GM12878 (cell line): ENCODE results near the gene WASF2. TPM values are rescaled to one million over a fixed set of nuclear protein-coding genes. Genes with fewer than 3 reads are reported as not detected.

Experiments
- ATAC-seq: fragments of 200-7000 bp; cut with Tn5 transposase; 3 replicates; pipeline ENCODE4 v1.9.1; 2020; ENCODE audit warnings: mild to moderate bottlenecking, moderate library complexity
- BruUV-seq: library from RNA; stranded (reverse); fragments of 400-500 nt; replicated peaks from 2 replicates; lab custom pipeline; 2021; lab: Mats Ljungman, UMichigan
- CTCF ChIA-PET: fragments of 300-600 bp; sonication (Branson Sonifier 250); formaldehyde crosslinking; extraction: SDS; loops from one replicate; lab custom pipeline; 2021; ENCODE audit warnings: inconsistent platforms; lab: Yijun Ruan, JAX
- POLR2A ChIA-PET: fragments of 350-600 bp; formaldehyde crosslinking; extraction: SDS; loops from one replicate; lab custom pipeline; 2021; ENCODE audit warnings: inconsistent platforms; lab: Charles Lee
- RAD21 ChIA-PET: fragments of 300-600 bp; sonication (Branson Sonifier 250); formaldehyde crosslinking; loops from one replicate; lab custom pipeline; 2023; ENCODE audit warnings: antibody characterized with exemption; ENCODE audit not compliant: unreplicated experiment; lab: Charles Lee
- SMC1A ChIA-PET: fragments of 300-600 bp; sonication (Branson Sonifier 250); formaldehyde crosslinking; loops from one replicate; lab custom pipeline; 2023; ENCODE audit not compliant: unreplicated experiment, uncharacterized antibody; lab: Charles Lee
- DNase-seq: peaks from one replicate; pipeline ENCODE4 v3.0.0-alpha.2; 2011; ENCODE audit warnings: low read depth, low spot score
- FAIRE-seq: peaks from 3 replicates; lab custom pipeline; 2011; peaks lifted over from hg19 to GRCh38; lab: Jason Lieb, UNC
- H2AFZ ChIP-seq: 2 replicates; pipeline ENCODE4 v1.6.0; 2011; ENCODE audit warnings: low read depth, low read length, control low read depth; ENCODE audit not compliant: control insufficient read depth
- H3K27ac ChIP-seq: 2 replicates; pipeline ENCODE4 v1.5.1; 2011; ENCODE audit warnings: control low read depth; ENCODE audit not compliant: control insufficient read depth, insufficient read depth
- H3K27me3 ChIP-seq, 2 experiments: replicated peaks in 1 of 2; 2 replicates each; pipeline versions ENCODE4 v1.6.0 to v1.6.1; 2011; ENCODE audit warnings: low read length in 1 of 2; ENCODE audit not compliant: control insufficient read depth in 2 of 2, insufficient read depth in 2 of 2
- H3K36me3 ChIP-seq, 2 experiments: 2 replicates each; pipeline ENCODE4 v1.5.1; 2011; ENCODE audit warnings: low read length in 1 of 2; ENCODE audit not compliant: control insufficient read depth in 2 of 2, insufficient read depth in 2 of 2
- H3K4me1 ChIP-seq: 2 replicates; pipeline ENCODE4 v1.6.1; 2011; ENCODE audit warnings: mild to moderate bottlenecking, low read length, moderate library complexity, mixed read lengths; ENCODE audit not compliant: control insufficient read depth, insufficient read depth
- H3K4me2 ChIP-seq: 2 replicates; pipeline ENCODE4 v1.6.0; 2011; ENCODE audit warnings: control low read depth; ENCODE audit not compliant: control insufficient read depth, insufficient read depth
- H3K4me3 ChIP-seq: fragments of 200-600 bp; sonication (generic); 2 replicates; pipeline ENCODE4 v1.5.1; 2016
- H3K79me2 ChIP-seq: 2 replicates; pipeline ENCODE4 v1.6.0; 2011; ENCODE audit warnings: low read length; ENCODE audit not compliant: control insufficient read depth, insufficient read depth
- H3K9ac ChIP-seq: 2 replicates; pipeline ENCODE4 v1.8.0; 2011; ENCODE audit warnings: low read length, control low read depth, mixed read lengths; ENCODE audit not compliant: control insufficient read depth, insufficient read depth
- H3K9me3 ChIP-seq: replicated peaks from 3 replicates; pipeline ENCODE4 v1.5.1; 2011; ENCODE audit warnings: mild to moderate bottlenecking, low read length; ENCODE audit not compliant: control insufficient read depth, insufficient read depth
- H4K20me1 ChIP-seq: 2 replicates; pipeline ENCODE4 v1.6.0; 2011; ENCODE audit not compliant: control insufficient read depth, insufficient read depth
- BMI1 ChIP-seq: fragments of 450-650 bp; IDR thresholded peaks from 2 replicates; pipeline ENCODE4 v1.6.1; 2016; ENCODE audit warnings: mild to moderate bottlenecking, moderate library complexity, borderline replicate concordance
- CBFB ChIP-seq: IDR thresholded peaks from 2 replicates; pipeline ENCODE4 v1.6.1; 2016; ENCODE audit warnings: antibody characterized with exemption, low read depth
- CHD4 ChIP-seq: fragments of 200-600 bp; sonication (generic); IDR thresholded peaks from 2 replicates; pipeline ENCODE4 v1.6.1; 2016; ENCODE audit warnings: mild to moderate bottlenecking
- JUND ChIP-seq: IDR thresholded peaks from 2 replicates; pipeline ENCODE4 v1.6.1; 2012; ENCODE audit warnings: low read depth, mild to moderate bottlenecking, low read length, improper control_type of control experiment, moderate library complexity
- PAX5 ChIP-seq: IDR thresholded peaks from 2 replicates; pipeline ENCODE4 v1.6.1; 2011; ENCODE audit warnings: low read depth, low read length, borderline replicate concordance
- ZNF217 ChIP-seq: fragments of 450-650 bp; IDR thresholded peaks from 2 replicates; pipeline ENCODE4 v1.6.1; 2017; ENCODE audit warnings: antibody characterized with exemption, mild to moderate bottlenecking
- WGBS: methylation state at CpG from one replicate; pipeline ENCODE4 v1.1.6; 2016; ENCODE audit warnings: low lambda C conversion rate; ENCODE audit not compliant: insufficient replicate concordance, insufficient coverage; ENCODE audit errors: missing lambda C conversion rate; 5-methylcytosine and 5-hydroxymethylcytosine counted together
- in situ Hi-C: fragments of 300-500 bp; cut with MboI; formaldehyde crosslinking; loops from 9 replicates; pipeline ENCODE4 v1.14.3; 2018; ENCODE audit warnings: mixed read lengths
- intact Hi-C: fragments of 100-400 bp; cut with micrococcal nuclease; formaldehyde crosslinking; loops from one replicate; pipeline ENCODE4 v1.14.2; 2022; ENCODE audit not compliant: unreplicated experiment
- polyA plus RNA-seq, 11 experiments: library from polyadenylated mRNA; depleted of rRNA in 4 of 11; unstranded in 6 of 11; stranded (reverse) in 5 of 11; fragments of >200 nt; fragmentation: Nextera tagmentation in 4 of 11; fragmentation: Illumina TruSeq in 1 of 11; extraction: Ambion mirVana in 4 of 11; extraction: Trizol in 1 of 11; gene quantifications; 1 replicate in 1 of 11; 2 replicates in 10 of 11; pipeline versions ENCODE4 v1.2.1 to v1.2.3, GENCODE V29; 2011 to 2016; ENCODE audit warnings: inconsistent platforms in 2 of 11, missing spikeins in 2 of 11, low read depth in 1 of 11
- total RNA-seq, 4 experiments: library from RNA; depleted of rRNA in 3 of 4; stranded (reverse); fragments of >200 nt in 3 of 4; fragmentation: Illumina TruSeq in 1 of 4; extraction: Trizol in 1 of 4; gene quantifications; 2 replicates each; pipeline versions ENCODE4 v1.2.1 to v1.2.3, GENCODE V29; 2013 to 2021
- TF ChIP-seq, protein P1 (sequence below): fragments of 450-650 bp; IDR thresholded peaks from 2 replicates; pipeline ENCODE4 v1.6.1; 2017; ENCODE audit warnings: mild to moderate bottlenecking, moderate library complexity
- TF ChIP-seq, protein P2 (sequence below): IDR thresholded peaks from 2 replicates; pipeline ENCODE4 v1.6.1; 2012; ENCODE audit warnings: mild to moderate bottlenecking, low read depth, low read length

The WASF2 gene
- total and polyA plus RNA-seq, 10 of the 15 experiments (the other 5 are each of a cell fraction or from before 2014, with no cell fraction given), result 7.0 to 111 (median 37.1) TPM

DNA sequence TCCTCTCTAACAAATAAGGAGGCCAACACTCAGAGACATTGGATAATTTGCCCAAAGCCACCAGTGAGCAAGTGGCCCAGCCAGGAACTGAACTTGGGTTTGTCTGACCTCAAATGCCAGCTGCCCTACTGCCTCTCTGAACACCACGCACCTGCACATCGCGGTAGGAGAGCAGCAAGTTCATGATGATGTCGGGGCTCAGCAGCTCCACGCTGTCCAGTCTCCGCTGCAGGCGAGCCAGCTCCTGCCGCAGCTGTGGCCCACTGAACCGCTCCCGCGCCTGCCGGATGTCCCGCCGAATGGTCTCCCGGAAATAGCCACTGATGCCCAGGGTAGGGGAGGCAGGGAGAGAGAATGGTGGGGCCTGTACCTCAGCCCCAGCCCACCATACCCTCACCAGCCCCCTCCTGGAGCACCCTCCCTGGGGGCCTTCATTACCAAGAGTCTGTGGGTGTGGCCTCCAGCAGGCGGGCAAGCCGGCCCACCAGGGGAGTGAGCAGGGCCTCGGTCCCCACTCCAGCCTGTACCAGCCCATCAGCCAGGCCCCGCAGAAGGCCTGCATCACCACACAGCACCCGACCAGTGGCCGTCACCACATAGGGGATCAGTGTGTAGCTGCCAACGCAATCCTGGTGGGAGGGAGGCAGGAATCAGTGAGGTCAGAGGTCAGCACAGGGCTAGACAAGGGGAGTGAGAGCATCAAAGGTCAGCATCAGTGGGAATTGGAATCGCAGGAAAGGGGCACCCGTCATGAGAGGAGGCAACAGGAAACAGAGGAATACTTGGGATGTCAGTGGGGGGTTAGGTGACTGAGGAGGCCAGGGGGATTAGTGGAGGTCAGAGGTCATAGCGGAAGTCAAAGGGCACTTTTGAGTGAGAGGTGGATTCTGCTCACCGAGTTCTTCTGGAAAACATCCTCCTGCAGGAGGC lies 125.9 kb downstream of the WASF2 start (continued):
- TF ChIP-seq, protein P1, sequence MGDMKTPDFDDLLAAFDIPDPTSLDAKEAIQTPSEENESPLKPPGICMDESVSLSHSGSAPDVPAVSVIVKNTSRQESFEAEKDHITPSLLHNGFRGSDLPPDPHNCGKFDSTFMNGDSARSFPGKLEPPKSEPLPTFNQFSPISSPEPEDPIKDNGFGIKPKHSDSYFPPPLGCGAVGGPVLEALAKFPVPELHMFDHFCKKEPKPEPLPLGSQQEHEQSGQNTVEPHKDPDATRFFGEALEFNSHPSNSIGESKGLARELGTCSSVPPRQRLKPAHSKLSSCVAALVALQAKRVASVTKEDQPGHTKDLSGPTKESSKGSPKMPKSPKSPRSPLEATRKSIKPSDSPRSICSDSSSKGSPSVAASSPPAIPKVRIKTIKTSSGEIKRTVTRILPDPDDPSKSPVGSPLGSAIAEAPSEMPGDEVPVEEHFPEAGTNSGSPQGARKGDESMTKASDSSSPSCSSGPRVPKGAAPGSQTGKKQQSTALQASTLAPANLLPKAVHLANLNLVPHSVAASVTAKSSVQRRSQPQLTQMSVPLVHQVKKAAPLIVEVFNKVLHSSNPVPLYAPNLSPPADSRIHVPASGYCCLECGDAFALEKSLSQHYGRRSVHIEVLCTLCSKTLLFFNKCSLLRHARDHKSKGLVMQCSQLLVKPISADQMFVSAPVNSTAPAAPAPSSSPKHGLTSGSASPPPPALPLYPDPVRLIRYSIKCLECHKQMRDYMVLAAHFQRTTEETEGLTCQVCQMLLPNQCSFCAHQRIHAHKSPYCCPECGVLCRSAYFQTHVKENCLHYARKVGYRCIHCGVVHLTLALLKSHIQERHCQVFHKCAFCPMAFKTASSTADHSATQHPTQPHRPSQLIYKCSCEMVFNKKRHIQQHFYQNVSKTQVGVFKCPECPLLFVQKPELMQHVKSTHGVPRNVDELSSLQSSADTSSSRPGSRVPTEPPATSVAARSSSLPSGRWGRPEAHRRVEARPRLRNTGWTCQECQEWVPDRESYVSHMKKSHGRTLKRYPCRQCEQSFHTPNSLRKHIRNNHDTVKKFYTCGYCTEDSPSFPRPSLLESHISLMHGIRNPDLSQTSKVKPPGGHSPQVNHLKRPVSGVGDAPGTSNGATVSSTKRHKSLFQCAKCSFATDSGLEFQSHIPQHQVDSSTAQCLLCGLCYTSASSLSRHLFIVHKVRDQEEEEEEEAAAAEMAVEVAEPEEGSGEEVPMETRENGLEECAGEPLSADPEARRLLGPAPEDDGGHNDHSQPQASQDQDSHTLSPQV, result no peak

DNA sequence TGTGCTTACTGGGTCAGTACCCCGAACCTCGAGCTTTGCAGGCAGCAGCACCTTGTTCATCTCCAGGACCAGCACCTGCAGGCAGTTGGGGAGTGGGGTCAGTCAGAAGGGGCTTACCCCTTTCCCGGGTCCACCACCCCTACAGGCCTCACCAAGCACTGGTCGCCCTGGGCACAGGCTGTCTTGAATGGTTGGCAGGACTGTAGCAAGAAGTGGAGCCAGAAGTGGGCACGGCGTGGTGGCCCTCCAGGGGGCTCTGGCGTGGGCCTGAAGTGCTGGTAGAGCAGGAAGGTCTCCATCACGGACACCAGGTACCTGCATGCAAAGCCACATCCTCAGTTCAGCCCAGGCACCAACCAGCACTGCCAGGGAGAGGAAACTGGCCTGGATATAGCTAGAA lies 128.4 kb downstream of the WASF2 start:
- Histone ChIP-seq H3K4me1 (peaks cover 18% of the 10 kb centered on the region), H3K9me3 (no peaks in the 10 kb centered on the region), H2AFZ (no peak overlapping the region), H3K27me3 (no peaks in the 10 kb centered on the region; a peak in 1 of 4 replicates), H3K79me2 (no peaks in the 10 kb centered on the region), H3K4me3 (no peak overlapping the region), H3K27ac (no peak overlapping the region), H4K20me1 (no peaks in the 10 kb centered on the region), H3K9ac (no peak overlapping the region), H3K36me3 (no peaks in the 10 kb centered on the region), H3K4me2 (no peak overlapping the region)
- ChIA-PET POLR2A (interaction anchor here (1.1 kb wide), 1 partner anchor 244 kb away, joined by 3 read pairs; no protein-coding TSS in a partner anchor), CTCF (interaction anchor here (1.8 to 2.4 kb wide), 2 partner anchors 9 to 30 kb away, joined by 5 to 9 read pairs; partner anchors contain the start of gene GPR3), SMC1A (interaction anchor here (1.3 kb wide), 1 partner anchor 26 kb away, joined by 4 read pairs; no protein-coding TSS in a partner anchor), RAD21 (interaction anchor here (0.6 kb wide), 1 partner anchor 23 kb away, joined by 4 read pairs; no protein-coding TSS in a partner anchor)
- FAIRE-seq (no peak), ATAC-seq (no peak), DNase-seq (no peak)
- intact Hi-C loops, result no loop called here
- in situ Hi-C loops, result no loop called here
- WGBS, result 76% methylated on average over 8 of the region's 8 CpGs
- BruUV-seq, result no TSS peak
- TF ChIP-seq BMI1 (no peak), ZNF217 (no peak), JUND (no peak), CBFB (no peak), CHD4 (no peak), PAX5 (no peak)
- TF ChIP-seq, protein P2, sequence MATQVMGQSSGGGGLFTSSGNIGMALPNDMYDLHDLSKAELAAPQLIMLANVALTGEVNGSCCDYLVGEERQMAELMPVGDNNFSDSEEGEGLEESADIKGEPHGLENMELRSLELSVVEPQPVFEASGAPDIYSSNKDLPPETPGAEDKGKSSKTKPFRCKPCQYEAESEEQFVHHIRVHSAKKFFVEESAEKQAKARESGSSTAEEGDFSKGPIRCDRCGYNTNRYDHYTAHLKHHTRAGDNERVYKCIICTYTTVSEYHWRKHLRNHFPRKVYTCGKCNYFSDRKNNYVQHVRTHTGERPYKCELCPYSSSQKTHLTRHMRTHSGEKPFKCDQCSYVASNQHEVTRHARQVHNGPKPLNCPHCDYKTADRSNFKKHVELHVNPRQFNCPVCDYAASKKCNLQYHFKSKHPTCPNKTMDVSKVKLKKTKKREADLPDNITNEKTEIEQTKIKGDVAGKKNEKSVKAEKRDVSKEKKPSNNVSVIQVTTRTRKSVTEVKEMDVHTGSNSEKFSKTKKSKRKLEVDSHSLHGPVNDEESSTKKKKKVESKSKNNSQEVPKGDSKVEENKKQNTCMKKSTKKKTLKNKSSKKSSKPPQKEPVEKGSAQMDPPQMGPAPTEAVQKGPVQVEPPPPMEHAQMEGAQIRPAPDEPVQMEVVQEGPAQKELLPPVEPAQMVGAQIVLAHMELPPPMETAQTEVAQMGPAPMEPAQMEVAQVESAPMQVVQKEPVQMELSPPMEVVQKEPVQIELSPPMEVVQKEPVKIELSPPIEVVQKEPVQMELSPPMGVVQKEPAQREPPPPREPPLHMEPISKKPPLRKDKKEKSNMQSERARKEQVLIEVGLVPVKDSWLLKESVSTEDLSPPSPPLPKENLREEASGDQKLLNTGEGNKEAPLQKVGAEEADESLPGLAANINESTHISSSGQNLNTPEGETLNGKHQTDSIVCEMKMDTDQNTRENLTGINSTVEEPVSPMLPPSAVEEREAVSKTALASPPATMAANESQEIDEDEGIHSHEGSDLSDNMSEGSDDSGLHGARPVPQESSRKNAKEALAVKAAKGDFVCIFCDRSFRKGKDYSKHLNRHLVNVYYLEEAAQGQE, result no peak
- TF ChIP-seq, protein P1, result no peak
